Measurements from ENCODE around the gene MAP2K5. TPM values are rescaled to one million over a fixed set of nuclear protein-coding genes. Genes with fewer than 3 reads are reported as not detected.
A peak's percentile ranks its signal among the peaks of the same experiment; 100 is the strongest.

Gene MAP2K5
- total RNA-seq, 1 donor from 2014 or later, result 11.6 TPM

- Histone ChIP-seq H3K4me3 (ENCODE audit: insufficient read depth, low read depth, low read length) (no peak overlapping the region), H3K27ac (ENCODE audit: low read depth, low read length) (no peak overlapping the region), H3K9me3 (ENCODE audit: insufficient read depth, low read depth, low read length) (no peaks in the 10 kb centered on the region), H3K4me2 (ENCODE audit: low read length) (peak overlapping the region; percentile 60), H4K20me1 (ENCODE audit: insufficient read depth, low read length) (no peaks in the 10 kb centered on the region), H3K4me1 (ENCODE audit: insufficient read depth, low read length) (no peaks in the 10 kb centered on the region), H3K9ac (ENCODE audit: low read length) (no peak overlapping the region), H3K36me3 (ENCODE audit: insufficient read depth, low read length) (no peaks in the 10 kb centered on the region), H2AFZ (ENCODE audit: low read depth, low read length) (peak overlapping the region; percentile 4), H3K79me2 (ENCODE audit: insufficient read depth, low read length) (no peaks in the 10 kb centered on the region), H3K27me3 (ENCODE audit: insufficient read depth, low read length) (no peaks in the 10 kb centered on the region)
- Mint-ChIP-seq H3K9me3 (ENCODE audit: unreplicated experiment) (no peaks in the 10 kb centered on the region), H3K27ac (ENCODE audit: unreplicated experiment) (no peak overlapping the region), H3K4me1 (ENCODE audit: low read depth, unreplicated experiment) (no peaks in the 10 kb centered on the region), H3K4me3 (ENCODE audit: unreplicated experiment) (no peak overlapping the region), H3K36me3 (ENCODE audit: low read depth, unreplicated experiment) (no peaks in the 10 kb centered on the region), H3K27me3 (ENCODE audit: low read depth, unreplicated experiment) (no peaks in the 10 kb centered on the region)
- TF ChIP-seq EZH2 (IDR thresholded peaks at IDR 0.05; ENCODE audit: insufficient read depth, low read length) (no peak), CTCF (IDR thresholded peaks at IDR 0.05; ENCODE audit: insufficient read depth, low read depth, low read length) (peak; percentile 7)
- DNase-seq (ENCODE audit: low read depth) (peak; percentile 10), FAIRE-seq (no peak)
These were observed 41.2 kb upstream of the MAP2K5 start for GRCh38 chr15:67501177-67501835.

GRCh38 chr15:67501836-67502461, 40.6 kb upstream of the MAP2K5 start:
- no peaks in the 10 kb centered on the region for H3K36me3 Mint-ChIP-seq (ENCODE audit: low read depth, unreplicated experiment)
- no peak overlapping the region for H3K4me3 Mint-ChIP-seq (ENCODE audit: unreplicated experiment)
- no peaks in the 10 kb centered on the region for H4K20me1 ChIP-seq (ENCODE audit: insufficient read depth, low read length)
- peak overlapping the region; percentile 60 for H3K4me2 ChIP-seq (ENCODE audit: low read length)
- no peak overlapping the region for H3K27ac Mint-ChIP-seq (ENCODE audit: unreplicated experiment)
- H3K4me1 ChIP-seq (ENCODE audit: insufficient read depth, low read length), result no peaks in the 10 kb centered on the region
- H3K9me3 ChIP-seq (ENCODE audit: insufficient read depth, low read depth, low read length), result no peaks in the 10 kb centered on the region
- H3K9ac ChIP-seq (ENCODE audit: low read length), result no peak overlapping the region
- no peaks in the 10 kb centered on the region for H3K4me1 Mint-ChIP-seq (ENCODE audit: low read depth, unreplicated experiment)
- H3K27me3 Mint-ChIP-seq (ENCODE audit: low read depth, unreplicated experiment), result no peaks in the 10 kb centered on the region
- TF ChIP-seq EZH2 (IDR thresholded peaks at IDR 0.05; ENCODE audit: insufficient read depth, low read length) (no peak), CTCF (IDR thresholded peaks at IDR 0.05; ENCODE audit: insufficient read depth, low read depth, low read length) (no peak)
- no peak for DNase-seq (ENCODE audit: low read depth)
- H3K79me2 ChIP-seq (ENCODE audit: insufficient read depth, low read length), result no peaks in the 10 kb centered on the region
- no peaks in the 10 kb centered on the region for H3K36me3 ChIP-seq (ENCODE audit: insufficient read depth, low read length)
- no peaks in the 10 kb centered on the region for H3K27me3 ChIP-seq (ENCODE audit: insufficient read depth, low read length)
- no peaks in the 10 kb centered on the region for H3K9me3 Mint-ChIP-seq (ENCODE audit: unreplicated experiment)
- no peak overlapping the region for H3K4me3 ChIP-seq (ENCODE audit: insufficient read depth, low read depth, low read length)
- peak overlapping the region; percentile 4 for H2AFZ ChIP-seq (ENCODE audit: low read depth, low read length)
- no peak overlapping the region for H3K27ac ChIP-seq (ENCODE audit: low read depth, low read length)
- FAIRE-seq, result no peak

GRCh38 chr15:67504056-67504455, 38.4 kb upstream of the MAP2K5 start:
- H3K36me3 ChIP-seq (ENCODE audit: insufficient read depth, low read length), result no peaks in the 10 kb centered on the region
- no peak overlapping the region for H2AFZ ChIP-seq (ENCODE audit: low read depth, low read length)
- H3K79me2 ChIP-seq (ENCODE audit: insufficient read depth, low read length), result no peaks in the 10 kb centered on the region
- H3K36me3 Mint-ChIP-seq (ENCODE audit: low read depth, unreplicated experiment), result peaks cover 2% of the 10 kb centered on the region
- TF ChIP-seq CTCF (IDR thresholded peaks at IDR 0.05; ENCODE audit: insufficient read depth, low read depth, low read length) (no peak), EZH2 (IDR thresholded peaks at IDR 0.05; ENCODE audit: insufficient read depth, low read length) (no peak)
- no peak overlapping the region for H3K27ac ChIP-seq (ENCODE audit: low read depth, low read length)
- no peak overlapping the region for H3K27ac Mint-ChIP-seq (ENCODE audit: unreplicated experiment)
- no peaks in the 10 kb centered on the region for H3K27me3 ChIP-seq (ENCODE audit: insufficient read depth, low read length)
- H3K9me3 Mint-ChIP-seq (ENCODE audit: unreplicated experiment), result no peaks in the 10 kb centered on the region
- H3K9me3 ChIP-seq (ENCODE audit: insufficient read depth, low read depth, low read length), result no peaks in the 10 kb centered on the region
- DNase-seq (ENCODE audit: low read depth) (peak; percentile 16), FAIRE-seq (no peak)
- peak overlapping the region; percentile 14 for H3K4me2 ChIP-seq (ENCODE audit: low read length)
- H3K4me1 Mint-ChIP-seq (ENCODE audit: low read depth, unreplicated experiment), result no peaks in the 10 kb centered on the region
- no peak overlapping the region for H3K4me3 Mint-ChIP-seq (ENCODE audit: unreplicated experiment)
- H3K4me1 ChIP-seq (ENCODE audit: insufficient read depth, low read length), result no peaks in the 10 kb centered on the region
- H3K4me3 ChIP-seq (ENCODE audit: insufficient read depth, low read depth, low read length), result no peak overlapping the region
- H3K27me3 Mint-ChIP-seq (ENCODE audit: low read depth, unreplicated experiment), result no peaks in the 10 kb centered on the region
- H4K20me1 ChIP-seq (ENCODE audit: insufficient read depth, low read length), result no peaks in the 10 kb centered on the region
- no peak overlapping the region for H3K9ac ChIP-seq (ENCODE audit: low read length)

Data from astrocyte (in vitro differentiated cells and primary cell).